ENCODE data around the gene SH3D21.

SH3D21 gene

GRCh38 chr1:36279110-36279788 lies 26.9 kb upstream of the SH3D21 start:
- Histone ChIP-seq H3K4me3 (ENCODE audit: low read length, poor library complexity, severe bottlenecking) (no peak overlapping the region), H3K9me3 (ENCODE audit: insufficient read depth, low read depth, low read length) (no peaks in the 10 kb centered on the region), H3K27me3 (ENCODE audit: insufficient read depth, low read length, poor library complexity, severe bottlenecking) (no peaks in the 10 kb centered on the region), H3F3A (ENCODE audit: low read depth) (no peaks in the 10 kb centered on the region), H3K36me3 (ENCODE audit: insufficient read depth, low read length) (peaks cover 35% of the 10 kb centered on the region), H3K4me1 (ENCODE audit: insufficient read depth, low read length, poor library complexity, severe bottlenecking) (no peaks in the 10 kb centered on the region), H3K9me2 (replicated peaks; ENCODE audit: low read depth, low read length) (no peaks in the 10 kb centered on the region), H3K9ac (ENCODE audit: low read depth, low read length, poor library complexity, severe bottlenecking) (no peak overlapping the region), H3K4me2 (ENCODE audit: low read depth, low read length, poor library complexity, severe bottlenecking) (no peak overlapping the region), H2AFZ (ENCODE audit: low read length) (no peak overlapping the region), H4K20me1 (ENCODE audit: insufficient read depth, low read length, poor library complexity, severe bottlenecking) (peaks cover 12% of the 10 kb centered on the region), H3K79me2 (ENCODE audit: insufficient read depth, low read length) (peaks cover 26% of the 10 kb centered on the region; the same call in 1 of the 2 replicates)
- TF ChIP-seq EZH2phosphoT487 (IDR thresholded peaks at IDR 0.05; ENCODE audit: borderline replicate concordance) (no peak), CTCF (conservative IDR thresholded peaks at IDR 0.05; ENCODE audit: low read length) (no peak)

- H3K4me1 ChIP-seq (ENCODE audit: insufficient read depth, low read length, poor library complexity, severe bottlenecking) = no peaks in the 10 kb centered on the region
- H3K36me3 ChIP-seq (ENCODE audit: insufficient read depth, low read length) = peaks cover 35% of the 10 kb centered on the region
- no peak overlapping the region for H3K4me2 ChIP-seq (ENCODE audit: low read depth, low read length, poor library complexity, severe bottlenecking)
- no peak overlapping the region for H3K9ac ChIP-seq (ENCODE audit: low read depth, low read length, poor library complexity, severe bottlenecking)
- H3K4me3 ChIP-seq (ENCODE audit: low read length, poor library complexity, severe bottlenecking) = no peak overlapping the region
- peaks cover 12% of the 10 kb centered on the region for H4K20me1 ChIP-seq (ENCODE audit: insufficient read depth, low read length, poor library complexity, severe bottlenecking)
- peaks cover 24% of the 10 kb centered on the region; the same call in 1 of the 2 replicates for H3K79me2 ChIP-seq (ENCODE audit: insufficient read depth, low read length)
- TF ChIP-seq CTCF (conservative IDR thresholded peaks at IDR 0.05; ENCODE audit: low read length) (no peak), EZH2phosphoT487 (IDR thresholded peaks at IDR 0.05; ENCODE audit: borderline replicate concordance) (no peak)
- H3F3A ChIP-seq (ENCODE audit: low read depth) = no peaks in the 10 kb centered on the region
- no peaks in the 10 kb centered on the region for H3K9me3 ChIP-seq (ENCODE audit: insufficient read depth, low read depth, low read length)
- H3K9me2 ChIP-seq (replicated peaks; ENCODE audit: low read depth, low read length) = no peaks in the 10 kb centered on the region
- no peak overlapping the region for H2AFZ ChIP-seq (ENCODE audit: low read length)
- H3K27me3 ChIP-seq (ENCODE audit: insufficient read depth, low read length, poor library complexity, severe bottlenecking) = no peaks in the 10 kb centered on the region
Observed at GRCh38 chr1:36279789-36280296, 26.3 kb upstream of the SH3D21 start.

GRCh38 chr1:36284061-36284460 lies 22.1 kb upstream of the SH3D21 start:
- H3K79me2 ChIP-seq (ENCODE audit: insufficient read depth, low read length) = peaks cover 20% of the 10 kb centered on the region; the same call in 1 of the 2 replicates
- TF ChIP-seq CTCF (conservative IDR thresholded peaks at IDR 0.05; ENCODE audit: low read length) = no peak
- no peak for TF ChIP-seq EZH2phosphoT487 (IDR thresholded peaks at IDR 0.05; ENCODE audit: borderline replicate concordance)
- H3K9ac ChIP-seq (ENCODE audit: low read depth, low read length, poor library complexity, severe bottlenecking) = no peak overlapping the region
- H3K9me3 ChIP-seq (ENCODE audit: insufficient read depth, low read depth, low read length) = no peaks in the 10 kb centered on the region
- H4K20me1 ChIP-seq (ENCODE audit: insufficient read depth, low read length, poor library complexity, severe bottlenecking) = peaks cover 19% of the 10 kb centered on the region
- no peak overlapping the region for H2AFZ ChIP-seq (ENCODE audit: low read length)
- H3K4me1 ChIP-seq (ENCODE audit: insufficient read depth, low read length, poor library complexity, severe bottlenecking) = no peaks in the 10 kb centered on the region
- H3K27me3 ChIP-seq (ENCODE audit: insufficient read depth, low read length, poor library complexity, severe bottlenecking) = no peaks in the 10 kb centered on the region
- peaks cover 66% of the 10 kb centered on the region for H3K36me3 ChIP-seq (ENCODE audit: insufficient read depth, low read length)
- no peak overlapping the region for H3K4me2 ChIP-seq (ENCODE audit: low read depth, low read length, poor library complexity, severe bottlenecking)
- H3F3A ChIP-seq (ENCODE audit: low read depth) = no peaks in the 10 kb centered on the region
- H3K9me2 ChIP-seq (replicated peaks; ENCODE audit: low read depth, low read length) = no peaks in the 10 kb centered on the region
- H3K4me3 ChIP-seq (ENCODE audit: low read length, poor library complexity, severe bottlenecking) = no peak overlapping the region
